Naive thymus-derived CD4-positive, alpha-beta T cell (primary cell): ENCODE data around the gene SMAD5. TPM values are rescaled to one million over a fixed set of nuclear protein-coding genes. Genes with fewer than 3 reads are reported as not detected.

Experiments used
- ATAC-seq: fragments of 150-1000 bp; cut with Tn5 transposase; 2 replicates; pipeline ENCODE4 v1.10.0; 2021; ENCODE audit warnings: mild to moderate bottlenecking, moderate library complexity
- CTCF ChIA-PET: fragments of 350-600 bp; sonication (Branson Sonifier 250); formaldehyde crosslinking; loops from one replicate; lab custom pipeline; 2021; ENCODE audit warnings: antibody characterized with exemption; lab: Charles Lee
- POLR2A ChIA-PET: fragments of 350-600 bp; sonication (Branson Sonifier 250); formaldehyde crosslinking; loops from one replicate; lab custom pipeline; 2021; ENCODE audit warnings: antibody characterized with exemption, inconsistent platforms; lab: Charles Lee
- DNase-seq, 9 donors: peaks; one replicate each; pipeline versions ENCODE4 v3.0.0 to v3.0.0-alpha.2; 2020 to 2022; ENCODE audit warnings: mixed read lengths in 1 of 9
- H3K27ac ChIP-seq: one replicate; pipeline ENCODE4 v1.7.0; 2013; ENCODE audit warnings: mild to moderate bottlenecking, low read depth, low read length, moderate library complexity
- H3K27me3 ChIP-seq, 2 donors: one replicate each; pipeline ENCODE4 v1.7.0; 2013; ENCODE audit warnings: low read length in 2 of 2, mild to moderate bottlenecking in 2 of 2, moderate library complexity in 2 of 2; ENCODE audit not compliant: control insufficient read depth in 2 of 2, insufficient read depth in 2 of 2
- H3K36me3 ChIP-seq, 3 experiments: 1 replicate in 2 of 3; 2 replicates in 1 of 3; pipeline ENCODE4 v1.7.0; 2013; ENCODE audit warnings: low read length in 3 of 3, mild to moderate bottlenecking in 3 of 3, moderate library complexity in 1 of 3; ENCODE audit not compliant: insufficient read depth in 3 of 3, control insufficient read depth in 2 of 3
- H3K4me1 ChIP-seq, 2 donors: one replicate each; pipeline ENCODE4 v1.7.0; 2013; ENCODE audit warnings: low read length in 2 of 2, mild to moderate bottlenecking in 2 of 2, moderate library complexity in 1 of 2; ENCODE audit not compliant: control insufficient read depth in 2 of 2, insufficient read depth in 2 of 2
- H3K4me3 ChIP-seq: 2 replicates; pipeline ENCODE4 v1.7.0; 2013; ENCODE audit warnings: mild to moderate bottlenecking, low read length
- H3K9me3 ChIP-seq, 3 experiments: 1 replicate in 2 of 3; 2 replicates in 1 of 3; pipeline ENCODE4 v1.7.0; 2013; ENCODE audit warnings: low read length in 3 of 3; ENCODE audit not compliant: control insufficient read depth in 2 of 3
- H3K27ac Mint-ChIP-seq, 9 donors: one replicate each; pipeline ENCODE4 v1.8.0; 2020 to 2022; ENCODE audit warnings: mixed read lengths in 9 of 9, mild to moderate bottlenecking in 8 of 9, moderate library complexity in 5 of 9, inconsistent platforms in 2 of 9
- H3K27me3 Mint-ChIP-seq, 5 donors: one replicate each; pipeline ENCODE4 v1.8.0; 2021 to 2022; ENCODE audit warnings: mixed read lengths in 5 of 5, mild to moderate bottlenecking in 1 of 5
- H3K36me3 Mint-ChIP-seq, 5 donors: one replicate each; pipeline ENCODE4 v1.8.0; 2020 to 2022; ENCODE audit warnings: mixed read lengths in 5 of 5, mild to moderate bottlenecking in 3 of 5, inconsistent platforms in 1 of 5
- H3K4me1 Mint-ChIP-seq, 7 donors: one replicate each; pipeline ENCODE4 v1.8.0; 2020 to 2022; ENCODE audit warnings: mixed read lengths in 7 of 7, mild to moderate bottlenecking in 3 of 7, inconsistent platforms in 1 of 7
- H3K4me3 Mint-ChIP-seq, 10 donors: one replicate each; pipeline ENCODE4 v1.8.0; 2020 to 2022; ENCODE audit warnings: mild to moderate bottlenecking in 10 of 10, mixed read lengths in 10 of 10, moderate library complexity in 6 of 10, inconsistent platforms in 2 of 10
- H3K9me3 Mint-ChIP-seq, 11 donors: one replicate each; pipeline ENCODE4 v1.8.0; 2020 to 2022; ENCODE audit warnings: mixed read lengths in 11 of 11, mild to moderate bottlenecking in 4 of 11, inconsistent platforms in 1 of 11, moderate library complexity in 1 of 11
- intact Hi-C, 2 donors: fragments of 100-400 bp; cut with micrococcal nuclease; formaldehyde crosslinking; loops; one replicate each; pipeline ENCODE4 v1.15.1; 2023
- polyA plus RNA-seq, 2 donors: library from polyadenylated mRNA; unstranded; fragments of 300-500 nt; fragmentation: Illumina TruSeq; gene quantifications; one replicate each; pipeline ENCODE4 v1.2.3, GENCODE V29; 2021
- total RNA-seq, 6 experiments: library from RNA in 5 of 6; stranded (reverse) in 5 of 6; gene quantifications; 1 replicate in 5 of 6; 2 replicates in 1 of 6; pipeline ENCODE4 v1.2.3 and lab custom pipeline; 2021 to 2026

SMAD5 gene
- total and polyA plus RNA-seq, 7 experiments from 2014 or later, result 1.8 to 17.6 (median 7.2) TPM

GRCh38 chr5:136135536-136135935, 2.9 kb downstream of the SMAD5 start:
- ChIA-PET POLR2A (no interaction called here), CTCF (no interaction called here)
- H3K9me3 Mint-ChIP-seq, result peaks cover 0 to 6% (median 0%) of the 10 kb centered on the region in 11 donors
- H3K4me1 ChIP-seq, result peaks cover 0 to 4% of the 10 kb centered on the region in 2 donors
- no peak overlapping the region for H3K27ac Mint-ChIP-seq
- H3K27me3 ChIP-seq, result peaks cover 0 to 4% of the 10 kb centered on the region in 2 donors
- DNase-seq, result no peak
- intact Hi-C loops, result no loop called here
- no peak overlapping the region for H3K27ac ChIP-seq
- peaks cover 5 to 29% (median 20%) of the 10 kb centered on the region in 7 donors for H3K4me1 Mint-ChIP-seq
- H3K4me3 ChIP-seq, result no peak overlapping the region
- no peak overlapping the region for H3K4me3 Mint-ChIP-seq
- no peak for ATAC-seq
- no peaks in the 10 kb centered on the region for H3K36me3 ChIP-seq
- H3K27me3 Mint-ChIP-seq, result peaks cover 14 to 51% (median 45%) of the 10 kb centered on the region in 5 donors
- no peaks in the 10 kb centered on the region for H3K9me3 ChIP-seq
- peaks cover 0 to 3% (median 0%) of the 10 kb centered on the region in 5 donors for H3K36me3 Mint-ChIP-seq

- ChIA-PET CTCF (interaction anchor here (1.1 kb wide), 1 partner anchor 8 kb away, joined by 3 read pairs; no protein-coding TSS in a partner anchor), POLR2A (no interaction called here)
- no peak overlapping the region for H3K27ac Mint-ChIP-seq
- peaks cover 14 to 32% (median 26%) of the 10 kb centered on the region in 5 donors for H3K27me3 Mint-ChIP-seq
- H3K9me3 Mint-ChIP-seq, result peaks cover 0 to 6% (median 0%) of the 10 kb centered on the region in 11 donors
- no peak overlapping the region for H3K4me3 Mint-ChIP-seq
- DNase-seq (no peak), ATAC-seq (no peak)
- H3K36me3 ChIP-seq, result no peaks in the 10 kb centered on the region
- intact Hi-C loops, result no loop called here
- no peaks in the 10 kb centered on the region for H3K9me3 ChIP-seq
- H3K27me3 ChIP-seq, result no peaks in the 10 kb centered on the region
- H3K4me3 ChIP-seq, result no peak overlapping the region
- H3K36me3 Mint-ChIP-seq, result peaks cover 0 to 3% (median 0%) of the 10 kb centered on the region in 5 donors
- no peak overlapping the region for H3K27ac ChIP-seq
- H3K4me1 Mint-ChIP-seq, result peaks cover 5 to 22% (median 13%) of the 10 kb centered on the region in 7 donors
- peaks cover 0 to 4% of the 10 kb centered on the region in 2 donors for H3K4me1 ChIP-seq
Measured at GRCh38 chr5:136137497-136138220, 5.0 kb downstream of the SMAD5 start.

GRCh38 chr5:136141561-136141960, 8.9 kb downstream of the SMAD5 start:
- no peak for ATAC-seq
- no peaks in the 10 kb centered on the region for H3K4me1 ChIP-seq
- peaks cover 0 to 18% (median 6%) of the 10 kb centered on the region in 5 donors for H3K27me3 Mint-ChIP-seq
- H3K27ac Mint-ChIP-seq, result no peak overlapping the region
- H3K4me3 Mint-ChIP-seq, result no peak overlapping the region
- no peaks in the 10 kb centered on the region for H3K27me3 ChIP-seq
- intact Hi-C loops, result no loop called here
- ChIA-PET CTCF (no interaction called here), POLR2A (no interaction called here)
- DNase-seq, result no peak
- H3K9me3 ChIP-seq, result no peaks in the 10 kb centered on the region
- H3K9me3 Mint-ChIP-seq, result peaks cover 0 to 5% (median 0%) of the 10 kb centered on the region in 11 donors
- H3K27ac ChIP-seq, result no peak overlapping the region
- H3K36me3 Mint-ChIP-seq, result no peaks in the 10 kb centered on the region
- no peak overlapping the region for H3K4me3 ChIP-seq
- no peaks in the 10 kb centered on the region for H3K36me3 ChIP-seq
- H3K4me1 Mint-ChIP-seq, result peaks cover 0 to 13% (median 0%) of the 10 kb centered on the region in 7 donors

GRCh38 chr5:136143312-136143711, 10.7 kb downstream of the SMAD5 start:
- Histone ChIP-seq H3K36me3 (no peaks in the 10 kb centered on the region), H3K4me3 (no peak overlapping the region), H3K27me3 (no peaks in the 10 kb centered on the region), H3K9me3 (no peaks in the 10 kb centered on the region), H3K27ac (no peak overlapping the region), H3K4me1 (no peaks in the 10 kb centered on the region)
- Mint-ChIP-seq H3K27ac (no peak overlapping the region), H3K4me3 (no peak overlapping the region), H3K9me3 (peaks cover 0 to 5% (median 0%) of the 10 kb centered on the region in 11 donors), H3K36me3 (no peaks in the 10 kb centered on the region), H3K4me1 (peaks cover 0 to 4% (median 0%) of the 10 kb centered on the region in 7 donors), H3K27me3 (peaks cover 0 to 6% (median 0%) of the 10 kb centered on the region in 5 donors)
- ATAC-seq (no peak), DNase-seq (no peak)
- intact Hi-C loops, result no loop called here
- CTCF ChIA-PET, result no interaction called here
- POLR2A ChIA-PET, result no interaction called here

- no peak for DNase-seq
- H3K4me1 Mint-ChIP-seq, result peaks cover 0 to 4% (median 0%) of the 10 kb centered on the region in 7 donors
- Histone ChIP-seq H3K27ac (no peak overlapping the region), H3K4me3 (no peak overlapping the region), H3K9me3 (no peaks in the 10 kb centered on the region), H3K4me1 (no peaks in the 10 kb centered on the region), H3K27me3 (no peaks in the 10 kb centered on the region), H3K36me3 (no peaks in the 10 kb centered on the region)
- H3K27ac Mint-ChIP-seq, result no peak overlapping the region
- ChIA-PET POLR2A (no interaction called here), CTCF (no interaction called here)
- intact Hi-C loops, result no loop called here
- ATAC-seq, result no peak
- H3K36me3 Mint-ChIP-seq, result no peaks in the 10 kb centered on the region
- peaks cover 0 to 6% (median 0%) of the 10 kb centered on the region in 5 donors for H3K27me3 Mint-ChIP-seq
- peaks cover 0 to 5% (median 0%) of the 10 kb centered on the region in 11 donors for H3K9me3 Mint-ChIP-seq
- H3K4me3 Mint-ChIP-seq, result no peak overlapping the region
Measured at GRCh38 chr5:136143763-136144162, 11.1 kb downstream of the SMAD5 start.

GRCh38 chr5:136145030-136145429, 12.4 kb downstream of the SMAD5 start:
- Histone ChIP-seq H3K27ac (no peak overlapping the region), H3K4me1 (no peaks in the 10 kb centered on the region), H3K4me3 (no peak overlapping the region), H3K36me3 (no peaks in the 10 kb centered on the region), H3K9me3 (no peaks in the 10 kb centered on the region), H3K27me3 (no peaks in the 10 kb centered on the region)
- DNase-seq (no peak), ATAC-seq (no peak)
- H3K4me1 Mint-ChIP-seq, result peaks cover 0 to 1% (median 0%) of the 10 kb centered on the region in 7 donors
- no peaks in the 10 kb centered on the region for H3K9me3 Mint-ChIP-seq
- intact Hi-C loops, result no loop called here
- CTCF ChIA-PET, result no interaction called here
- H3K27ac Mint-ChIP-seq, result no peak overlapping the region
- no peak overlapping the region for H3K4me3 Mint-ChIP-seq
- no peaks in the 10 kb centered on the region for H3K27me3 Mint-ChIP-seq
- POLR2A ChIA-PET, result no interaction called here
- H3K36me3 Mint-ChIP-seq, result no peaks in the 10 kb centered on the region

- DNase-seq (no peak), ATAC-seq (no peak)
- H3K27ac ChIP-seq, result no peak overlapping the region
- no peaks in the 10 kb centered on the region for H3K4me1 ChIP-seq
- peaks cover 0 to 1% (median 0%) of the 10 kb centered on the region in 7 donors for H3K4me1 Mint-ChIP-seq
- H3K27ac Mint-ChIP-seq, result no peak overlapping the region
- no peaks in the 10 kb centered on the region for H3K27me3 Mint-ChIP-seq
- H3K36me3 ChIP-seq, result no peaks in the 10 kb centered on the region
- CTCF ChIA-PET, result interaction anchor here (0.7 kb wide), 1 partner anchor 9 kb away, joined by 3 read pairs; no protein-coding TSS in a partner anchor
- no peak overlapping the region for H3K4me3 Mint-ChIP-seq
- H3K9me3 Mint-ChIP-seq, result no peaks in the 10 kb centered on the region
- H3K36me3 Mint-ChIP-seq, result no peaks in the 10 kb centered on the region
- no peaks in the 10 kb centered on the region for H3K27me3 ChIP-seq
- H3K9me3 ChIP-seq, result no peaks in the 10 kb centered on the region
- POLR2A ChIA-PET, result no interaction called here
- intact Hi-C loops, result no loop called here
- H3K4me3 ChIP-seq, result no peak overlapping the region
Measured at GRCh38 chr5:136146201-136146600, 13.6 kb downstream of the SMAD5 start.
